MG63 (cell line): ENCODE data around the gene OAS2. TPM values are rescaled to one million over a fixed set of nuclear protein-coding genes. Genes with fewer than 3 reads are reported as not detected.
A peak's percentile ranks its signal among the peaks of the same experiment; 100 is the strongest.
"Not testable (repeated sequence)": the region's sequence is repeated elsewhere in the genome, so short reads cannot be mapped to it uniquely, and the experiment has no call there.

Experiments
- DNase-seq: peaks from one replicate; pipeline ENCODE4 v3.0.0-alpha.2; 2020
- H3K27me3 ChIP-seq: fragments of 250-450 bp; sonication (Bioruptor Pico); 2 replicates; pipeline ENCODE4 v1.5.1; 2020; ENCODE audit warnings: mild to moderate bottlenecking, moderate library complexity
- H3K36me3 ChIP-seq: fragments of 250-450 bp; sonication (Bioruptor Pico); 2 replicates; pipeline ENCODE4 v1.5.1; 2020; ENCODE audit warnings: mild to moderate bottlenecking, moderate library complexity
- H3K4me3 ChIP-seq: fragments of 250-450 bp; sonication (Bioruptor Pico); 2 replicates; pipeline ENCODE4 v1.5.1; 2020; ENCODE audit warnings: mild to moderate bottlenecking, moderate library complexity
- H3K9me3 ChIP-seq: fragments of 250-450 bp; sonication (Bioruptor Pico); 2 replicates; pipeline ENCODE4 v1.5.1; 2020; ENCODE audit warnings: mild to moderate bottlenecking, moderate library complexity
- total RNA-seq: library from RNA; depleted of rRNA; stranded (reverse); fragments of >200 nt; shearing (Covaris generic); gene quantifications from 2 replicates; pipeline ENCODE4 v1.2.3, GENCODE V29; 2014; ENCODE audit warnings: low replicate concordance

OAS2 gene
- total RNA-seq, 1 experiment from 2014 or later = 6.0 TPM

- no peak for DNase-seq
- peaks cover 3% of the 10 kb centered on the region; the same call in 1 of the 2 replicates for H3K36me3 ChIP-seq
- no peaks in the 10 kb centered on the region for H3K9me3 ChIP-seq
- H3K4me3 ChIP-seq = no peak overlapping the region
- no peaks in the 10 kb centered on the region for H3K27me3 ChIP-seq
These were observed 7.9 kb upstream of the OAS2 start for GRCh38 chr12:112970391-112970790.

- Histone ChIP-seq H3K36me3 (peaks cover under 1% of the 10 kb centered on the region; the same call in 1 of the 2 replicates), H3K27me3 (no peaks in the 10 kb centered on the region), H3K9me3 (no peaks in the 10 kb centered on the region), H3K4me3 (no peak overlapping the region)
- DNase-seq = no peak
These were observed 7.1 kb upstream of the OAS2 start for GRCh38 chr12:112971248-112971647.

GRCh38 chr12:112973011-112973735 lies 5.1 kb upstream of the OAS2 start:
- Histone ChIP-seq H3K36me3 (no peaks in the 10 kb centered on the region), H3K27me3 (no peaks in the 10 kb centered on the region), H3K4me3 (no peak overlapping the region), H3K9me3 (no peaks in the 10 kb centered on the region)
- no peak for DNase-seq

- Histone ChIP-seq H3K27me3 (no peaks in the 10 kb centered on the region), H3K9me3 (no peaks in the 10 kb centered on the region), H3K4me3 (no peak overlapping the region), H3K36me3 (no peaks in the 10 kb centered on the region)
- no peak for DNase-seq
These were observed 4.5 kb upstream of the OAS2 start for GRCh38 chr12:112973818-112974231.

- H3K9me3 ChIP-seq = no peaks in the 10 kb centered on the region
- no peak for DNase-seq
- no peaks in the 10 kb centered on the region for H3K27me3 ChIP-seq
- no peak overlapping the region for H3K4me3 ChIP-seq
- H3K36me3 ChIP-seq = no peaks in the 10 kb centered on the region
These were observed 3.4 kb upstream of the OAS2 start for GRCh38 chr12:112974904-112975303.

- Histone ChIP-seq H3K36me3 (no peaks in the 10 kb centered on the region), H3K4me3 (no peak overlapping the region), H3K9me3 (peaks cover 5% of the 10 kb centered on the region), H3K27me3 (no peaks in the 10 kb centered on the region)
- DNase-seq = no peak
These were observed 1.2 kb upstream of the OAS2 start for GRCh38 chr12:112977139-112977538.

GRCh38 chr12:112977641-112978040 lies 678 bp upstream of the OAS2 start:
- no peak for DNase-seq

GRCh38 chr12:112979041-112979680 lies 842 bp downstream of the OAS2 start:
- H3K36me3 ChIP-seq = no peaks in the 10 kb centered on the region
- DNase-seq = no peak
- no peaks in the 10 kb centered on the region for H3K27me3 ChIP-seq
- H3K9me3 ChIP-seq = peaks cover 8% of the 10 kb centered on the region
- H3K4me3 ChIP-seq = peak overlapping the region; percentile 56

More at GRCh38 chr12:112977641-112978040, 678 bp upstream of the OAS2 start:
- Histone ChIP-seq H3K27me3 (no peaks in the 10 kb centered on the region), H3K4me3 (peak overlapping the region; percentile 56), H3K9me3 (peaks cover 8% of the 10 kb centered on the region), H3K36me3 (no peaks in the 10 kb centered on the region)

GRCh38 chr12:112980491-112981158 lies 2.3 kb downstream of the OAS2 start:
- H3K27me3 ChIP-seq = no peaks in the 10 kb centered on the region
- H3K36me3 ChIP-seq = no peaks in the 10 kb centered on the region
- no peak overlapping the region for H3K4me3 ChIP-seq
- peaks cover 12% of the 10 kb centered on the region for H3K9me3 ChIP-seq
- DNase-seq = no peak

GRCh38 chr12:112985642-112986290 lies 7.4 kb downstream of the OAS2 start:
- Histone ChIP-seq H3K27me3 (no peaks in the 10 kb centered on the region), H3K36me3 (no peaks in the 10 kb centered on the region), H3K9me3 (peaks cover 12% of the 10 kb centered on the region), H3K4me3 (no peak overlapping the region)
- no peak for DNase-seq

- H3K27me3 ChIP-seq = no peaks in the 10 kb centered on the region
- no peak for DNase-seq
- peaks cover 11% of the 10 kb centered on the region for H3K9me3 ChIP-seq
- no peaks in the 10 kb centered on the region for H3K36me3 ChIP-seq
- no peak overlapping the region for H3K4me3 ChIP-seq
These were observed 8.0 kb downstream of the OAS2 start for GRCh38 chr12:112986291-112986800.

GRCh38 chr12:112987561-112987960 lies 9.2 kb downstream of the OAS2 start:
- DNase-seq = no peak
- Histone ChIP-seq H3K4me3 (no peak overlapping the region), H3K27me3 (no peaks in the 10 kb centered on the region), H3K9me3 (peaks cover 6% of the 10 kb centered on the region), H3K36me3 (no peaks in the 10 kb centered on the region)

GRCh38 chr12:112988224-112988623 lies 9.9 kb downstream of the OAS2 start:
- no peak for DNase-seq
- Histone ChIP-seq H3K27me3 (no peaks in the 10 kb centered on the region), H3K36me3 (no peaks in the 10 kb centered on the region; the same call in 1 of the 2 replicates), H3K4me3 (no peak overlapping the region), H3K9me3 (peaks cover 9% of the 10 kb centered on the region)

- not testable (repeated sequence) for DNase-seq, H3K9me3 ChIP-seq, H3K4me3 ChIP-seq, H3K27me3 ChIP-seq, H3K36me3 ChIP-seq
These were observed 10.6 kb downstream of the OAS2 start for GRCh38 chr12:112988823-112989385.

- H3K9me3 ChIP-seq = peaks cover 5% of the 10 kb centered on the region
- no peak overlapping the region for H3K4me3 ChIP-seq
- H3K27me3 ChIP-seq = no peaks in the 10 kb centered on the region
- no peak for DNase-seq
- no peaks in the 10 kb centered on the region; the same call in 1 of the 2 replicates for H3K36me3 ChIP-seq
These were observed 11.5 kb downstream of the OAS2 start for GRCh38 chr12:112989806-112990205.

- DNase-seq = peak; percentile 18
- no peak overlapping the region for H3K4me3 ChIP-seq
- no peaks in the 10 kb centered on the region for H3K27me3 ChIP-seq
- peaks cover 5% of the 10 kb centered on the region for H3K9me3 ChIP-seq
- H3K36me3 ChIP-seq = no peaks in the 10 kb centered on the region; the same call in 1 of the 2 replicates
These were observed 14.5 kb downstream of the OAS2 start for GRCh38 chr12:112992541-112993398.
